Activated CD4-positive, alpha-beta T cell treated with anti-CD3 and anti-CD28 coated beads for 4 hours (primary cell): ENCODE measurements around the gene LZTR1.
"Not testable (repeated sequence)": the region's sequence is repeated elsewhere in the genome, so short reads cannot be mapped to it uniquely, and the experiment has no call there.

Source experiments
- DNase-seq, 2 donors: peaks; one replicate each; pipeline ENCODE4 v3.0.0-alpha.2; 2020

Gene LZTR1

GRCh38 chr22:20981787-20982562, at the start of gene LZTR1:
Gene LZTR1, plus strand, starts transcription at chr22:20982297. Its CDS starts 75 bp downstream, at chr22:20982372.
- peak; percentile 61 to 66 for DNase-seq

- no peak for DNase-seq
Observed at GRCh38 chr22:20933910-20934309, 48.2 kb upstream of the LZTR1 start.

GRCh38 chr22:20935049-20935448, 47.0 kb upstream of the LZTR1 start:
- DNase-seq = not testable (repeated sequence)

- not testable (repeated sequence) for DNase-seq
Observed at GRCh38 chr22:20935780-20936539, 46.1 kb upstream of the LZTR1 start.

- no peak for DNase-seq
Observed at GRCh38 chr22:20937031-20937793, 44.9 kb upstream of the LZTR1 start.

GRCh38 chr22:20937794-20938671, 44.1 kb upstream of the LZTR1 start:
- no peak for DNase-seq

GRCh38 chr22:20939457-20940185, 42.5 kb upstream of the LZTR1 start:
- not testable (repeated sequence) for DNase-seq

GRCh38 chr22:20940186-20940651, 41.9 kb upstream of the LZTR1 start:
- no peak for DNase-seq

- DNase-seq = no peak
Observed at GRCh38 chr22:20940904-20941385, 41.2 kb upstream of the LZTR1 start.

GRCh38 chr22:20942203-20942902, 39.7 kb upstream of the LZTR1 start:
- not testable (repeated sequence) for DNase-seq

- DNase-seq = no peak
Observed at GRCh38 chr22:20943104-20943933, 38.8 kb upstream of the LZTR1 start.

- DNase-seq = no peak
Observed at GRCh38 chr22:20944042-20944441, 38.1 kb upstream of the LZTR1 start.

- DNase-seq = no peak
Observed at GRCh38 chr22:20945578-20945934, 36.5 kb upstream of the LZTR1 start.

GRCh38 chr22:20946080-20946986, 35.8 kb upstream of the LZTR1 start:
- DNase-seq = no peak

- no peak for DNase-seq
Observed at GRCh38 chr22:20946991-20947390, 35.1 kb upstream of the LZTR1 start.

GRCh38 chr22:20948450-20948849, 33.6 kb upstream of the LZTR1 start:
- DNase-seq = no peak

GRCh38 chr22:20948989-20949388, 33.1 kb upstream of the LZTR1 start:
- DNase-seq = no peak

- DNase-seq = no peak
Observed at GRCh38 chr22:20949698-20950183, 32.4 kb upstream of the LZTR1 start.
